Dermis microvascular lymphatic vessel endothelial cell (primary cell): Measurements from ENCODE around the gene ARHGAP15. TPM values are rescaled to one million over a fixed set of nuclear protein-coding genes. Genes with fewer than 3 reads are reported as not detected.
"Not testable (repeated sequence)": the region's sequence is repeated elsewhere in the genome, so short reads cannot be mapped to it uniquely, and the experiment has no call there.

Experiments
- DNase-seq, 2 donors: peaks; one replicate each; pipeline versions ENCODE4 v3.0.0 to v3.0.0-alpha.2; 2010; ENCODE audit warnings: low read depth in 2 of 2
- total RNA-seq: library from RNA; depleted of rRNA; stranded (reverse); fragments of >200 nt; gene quantifications from 2 replicates; pipeline ENCODE4 v1.2.1, GENCODE V29; 2014

ARHGAP15 gene
- total RNA-seq, 1 donor from 2014 or later = under 0.01 TPM

GRCh38 chr2:143524559-143525401 is 395.6 kb downstream of the ARHGAP15 start:
- DNase-seq = no peak

- no peak for DNase-seq
These were observed 396.2 kb downstream of the ARHGAP15 start for GRCh38 chr2:143525402-143525860.

GRCh38 chr2:143526498-143526897 is 397.3 kb downstream of the ARHGAP15 start:
- DNase-seq = no peak

- no peak for DNase-seq
These were observed 398.8 kb downstream of the ARHGAP15 start for GRCh38 chr2:143528021-143528420.

GRCh38 chr2:143529118-143529720 is 400.0 kb downstream of the ARHGAP15 start:
- DNase-seq = no peak

- DNase-seq = no peak
These were observed 401.5 kb downstream of the ARHGAP15 start for GRCh38 chr2:143530758-143531157.

- no peak for DNase-seq
These were observed 402.8 kb downstream of the ARHGAP15 start for GRCh38 chr2:143532061-143532460.

GRCh38 chr2:143533846-143534245 is 404.6 kb downstream of the ARHGAP15 start:
- DNase-seq = no peak

GRCh38 chr2:143535802-143536201 is 406.6 kb downstream of the ARHGAP15 start:
- no peak for DNase-seq

GRCh38 chr2:143541899-143542298 is 412.7 kb downstream of the ARHGAP15 start:
- DNase-seq = not testable (repeated sequence)

- no peak for DNase-seq
These were observed 416.1 kb downstream of the ARHGAP15 start for GRCh38 chr2:143545059-143545948.

- no peak for DNase-seq
These were observed 416.7 kb downstream of the ARHGAP15 start for GRCh38 chr2:143545949-143546255.

- no peak for DNase-seq
These were observed 418.8 kb downstream of the ARHGAP15 start for GRCh38 chr2:143548032-143548431.

GRCh38 chr2:143550500-143550899 is 421.3 kb downstream of the ARHGAP15 start:
- no peak for DNase-seq

- no peak for DNase-seq
These were observed 422.9 kb downstream of the ARHGAP15 start for GRCh38 chr2:143551971-143552650.

- no peak for DNase-seq
These were observed 424.0 kb downstream of the ARHGAP15 start for GRCh38 chr2:143553261-143553660.

- no peak for DNase-seq
These were observed 429.4 kb downstream of the ARHGAP15 start for GRCh38 chr2:143558665-143559064.

GRCh38 chr2:143559147-143559546 is 429.9 kb downstream of the ARHGAP15 start:
- no peak for DNase-seq

- no peak for DNase-seq
These were observed 431.5 kb downstream of the ARHGAP15 start for GRCh38 chr2:143560724-143561123.

GRCh38 chr2:143564419-143564818 is 435.2 kb downstream of the ARHGAP15 start:
- no peak for DNase-seq

- no peak for DNase-seq
These were observed 442.5 kb downstream of the ARHGAP15 start for GRCh38 chr2:143571747-143572146.
